Mesodermal cell (in vitro differentiated cells): Measurements from ENCODE around the gene NOC4L.

ENCODE experiments used
- H3K27ac ChIP-seq: 2 replicates; pipeline ENCODE4 v1.7.0; 2013; ENCODE audit warnings: mild to moderate bottlenecking, low read depth, low read length, moderate library complexity; ENCODE audit not compliant: severe bottlenecking
- H3K36me3 ChIP-seq: 2 replicates; pipeline ENCODE4 v1.7.1; 2013; ENCODE audit warnings: mild to moderate bottlenecking, low read length, moderate library complexity; ENCODE audit not compliant: control insufficient read depth, insufficient read depth
- H3K4me1 ChIP-seq: one replicate; pipeline ENCODE4 v1.7.1; 2013; ENCODE audit warnings: mild to moderate bottlenecking, low read length; ENCODE audit not compliant: insufficient read depth, control insufficient read depth, poor library complexity, severe bottlenecking
- H3K4me3 ChIP-seq: 2 replicates; pipeline ENCODE4 v1.7.0; 2013; ENCODE audit warnings: low read length, control low read depth, mild to moderate bottlenecking; ENCODE audit not compliant: insufficient read depth, poor library complexity, severe bottlenecking; ENCODE audit errors: extremely low read depth
- H3K9me3 ChIP-seq: 2 replicates; pipeline ENCODE4 v1.7.1; 2013; ENCODE audit warnings: mild to moderate bottlenecking, low read length, moderate library complexity; ENCODE audit not compliant: control insufficient read depth
- WGBS, 2 experiments: methylation state at CpG; one replicate each; pipeline ENCODE4 v1.1.5; 2013; ENCODE audit warnings: missing lambda C conversion rate in 2 of 2; ENCODE audit not compliant: insufficient coverage in 2 of 2; 5-methylcytosine and 5-hydroxymethylcytosine counted together

NOC4L gene

DNA sequence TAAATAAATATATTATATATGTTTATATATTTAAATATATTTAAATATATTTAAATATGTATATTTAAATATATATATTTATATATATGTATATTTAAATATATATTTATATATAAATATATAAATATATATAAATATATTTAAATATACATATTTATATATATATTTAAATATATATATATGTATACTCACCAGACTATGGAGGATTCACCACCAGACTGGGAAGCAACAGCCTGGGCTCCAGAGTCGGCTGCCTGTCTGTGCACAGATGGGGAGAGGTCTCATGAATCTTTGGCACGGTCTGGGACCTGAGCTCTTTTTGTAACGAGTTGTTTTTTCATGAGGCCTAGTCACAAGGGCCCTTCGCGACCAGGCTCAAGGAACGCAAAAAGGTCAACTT is 21.3 kb downstream of the NOC4L start:
- Histone ChIP-seq H3K36me3 (no peaks in the 10 kb centered on the region), H3K4me3 (no peak overlapping the region), H3K9me3 (peaks cover 4% of the 10 kb centered on the region), H3K4me1 (no peaks in the 10 kb centered on the region), H3K27ac (no peak overlapping the region)
- WGBS, 2 experiments: 95% methylated on average over 6 of the region's 6 CpGs

DNA sequence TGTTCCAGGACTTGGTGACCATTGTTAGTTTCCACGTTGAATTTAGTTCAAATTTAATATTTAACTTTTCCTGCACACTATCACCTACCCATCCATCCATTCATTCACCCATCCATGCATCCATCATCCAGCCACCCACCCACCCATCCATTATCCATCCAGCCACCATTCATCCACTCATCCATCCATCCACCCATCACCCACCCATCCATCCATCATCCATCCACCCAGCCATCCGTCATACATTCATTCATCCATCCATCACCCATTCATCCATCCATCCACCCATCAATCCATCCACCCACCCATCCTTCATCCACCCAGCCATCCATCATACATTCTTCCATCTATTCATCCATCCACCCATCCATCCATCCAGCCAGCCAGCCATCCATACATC is 21.8 kb downstream of the NOC4L start:
- 77 to 89% methylated on average over 2 of the region's 2 CpGs for WGBS, 2 experiments
- no peak overlapping the region for H3K27ac ChIP-seq
- no peak overlapping the region for H3K4me3 ChIP-seq
- H3K36me3 ChIP-seq: no peaks in the 10 kb centered on the region
- peaks cover 4% of the 10 kb centered on the region for H3K9me3 ChIP-seq
- no peaks in the 10 kb centered on the region for H3K4me1 ChIP-seq

DNA sequence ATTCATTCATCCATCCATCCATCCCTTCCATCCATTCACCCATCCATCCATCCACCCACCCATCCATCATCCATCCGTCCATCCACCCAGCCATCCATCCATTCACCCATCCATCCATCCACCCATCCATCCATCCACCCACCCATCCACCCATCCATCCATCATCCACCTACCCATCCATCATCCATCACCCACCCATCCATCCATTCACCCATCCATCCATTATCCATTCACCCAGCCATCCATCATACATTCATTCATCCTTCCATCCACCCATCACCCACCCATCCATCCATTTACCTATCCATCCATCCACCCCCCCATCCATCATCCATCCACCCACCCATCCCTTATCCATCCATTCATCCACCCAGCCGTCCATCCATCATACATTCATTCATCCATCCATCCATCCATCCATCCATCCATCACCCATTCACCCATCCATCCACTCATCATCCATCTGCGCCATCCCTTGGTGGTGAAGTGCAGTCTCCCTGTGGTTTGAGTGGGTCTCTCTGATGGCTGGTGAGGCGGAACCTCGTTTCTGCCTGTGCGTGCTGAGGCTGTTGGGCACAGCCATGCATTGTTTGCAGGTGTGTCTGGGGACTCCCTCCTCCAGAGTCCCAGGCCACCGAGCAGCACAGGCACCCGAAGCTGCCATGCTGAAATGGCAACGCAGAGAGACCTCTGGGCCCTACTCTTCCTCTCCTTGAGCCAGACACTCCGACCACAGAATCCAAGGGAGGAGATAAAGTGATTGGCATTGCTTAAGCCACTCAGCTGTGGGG is 22.7 kb downstream of the NOC4L start:
- Histone ChIP-seq H3K36me3 (no peaks in the 10 kb centered on the region), H3K9me3 (peaks cover 4% of the 10 kb centered on the region), H3K4me3 (no peak overlapping the region), H3K27ac (no peak overlapping the region), H3K4me1 (no peaks in the 10 kb centered on the region)
- 84 to 98% methylated on average over 8 to 9 of the region's 10 CpGs for WGBS, 2 experiments

DNA sequence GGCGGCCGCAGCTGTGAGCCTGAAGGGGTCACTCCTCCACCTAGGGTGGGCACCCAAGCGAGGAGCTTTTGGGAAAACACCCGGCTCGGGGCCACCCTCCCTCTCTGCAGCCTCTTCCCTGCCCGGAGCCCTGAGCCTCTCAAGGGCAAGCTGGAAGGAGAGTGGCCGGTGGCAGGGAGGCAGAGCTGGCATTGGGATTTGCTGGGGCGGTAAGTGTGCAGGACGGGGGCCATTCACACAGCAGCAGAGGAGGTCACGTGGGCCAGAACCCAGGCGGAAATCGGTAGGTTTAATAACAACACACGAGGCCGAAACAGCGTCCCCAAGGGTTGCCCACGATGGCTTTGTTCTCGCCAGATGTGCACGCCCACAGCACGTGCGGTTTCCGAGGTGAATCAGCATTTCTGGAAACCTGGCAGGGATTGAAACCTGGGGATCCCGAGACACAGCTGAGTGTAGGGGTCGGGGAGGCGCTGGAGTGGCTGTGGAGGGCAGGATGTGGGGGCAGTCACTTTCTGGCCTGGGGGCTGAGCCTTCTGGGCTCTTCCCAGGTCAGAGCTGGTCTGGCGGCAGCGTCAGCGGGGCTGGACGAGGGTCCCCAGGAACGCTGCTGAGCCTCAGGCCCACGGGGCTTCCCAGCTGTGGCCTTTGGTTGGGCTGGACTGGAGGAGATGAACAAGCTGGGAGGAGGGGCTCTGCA is 23.5 kb downstream of the NOC4L start:
- peaks cover 4% of the 10 kb centered on the region for H3K9me3 ChIP-seq
- H3K27ac ChIP-seq: no peak overlapping the region
- no peaks in the 10 kb centered on the region for H3K36me3 ChIP-seq
- no peaks in the 10 kb centered on the region for H3K4me1 ChIP-seq
- no peak overlapping the region for H3K4me3 ChIP-seq
- WGBS, 2 experiments: 82 to 84% methylated on average over 25 to 27 of the region's 30 CpGs

DNA sequence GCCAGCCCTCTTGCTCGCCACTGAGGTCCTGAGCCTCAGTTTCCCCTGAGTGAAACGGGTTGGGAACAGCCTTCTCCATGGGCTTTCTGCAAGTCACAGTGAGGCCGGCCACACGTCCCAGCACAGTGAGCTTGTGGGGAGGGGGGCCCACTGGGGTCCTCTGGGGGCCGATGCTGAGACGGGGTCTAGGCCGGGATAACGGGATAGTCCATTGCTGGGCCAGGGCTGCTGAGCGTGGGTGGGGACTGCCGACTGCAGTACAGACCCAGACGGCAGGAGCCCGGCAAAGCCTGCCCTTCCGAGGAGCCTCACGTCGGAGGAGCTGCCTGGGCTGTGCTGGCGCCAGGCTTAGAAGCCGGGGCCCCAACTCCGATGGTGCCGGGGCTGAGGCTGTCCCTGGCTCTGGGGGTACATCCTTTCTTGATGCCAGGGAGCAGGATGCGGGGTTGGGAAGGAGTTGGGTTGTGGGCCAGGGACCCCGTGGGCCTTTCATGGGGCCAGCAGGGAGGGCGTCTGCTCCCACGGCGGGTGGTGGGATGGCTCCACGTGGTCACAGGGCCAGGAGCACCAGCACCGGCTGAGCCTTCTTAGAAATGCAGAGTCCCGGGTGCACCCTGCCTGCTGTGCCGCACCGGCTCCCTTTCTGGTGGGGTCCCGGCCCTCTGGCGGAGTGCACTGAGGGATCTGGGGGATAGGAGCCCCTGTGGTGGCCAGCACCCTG is 24.2 kb downstream of the NOC4L start:
- 90 to 95% methylated on average over 27 to 28 of the region's 31 CpGs for WGBS, 2 experiments
- Histone ChIP-seq H3K36me3 (no peaks in the 10 kb centered on the region), H3K9me3 (peaks cover 4% of the 10 kb centered on the region), H3K27ac (no peak overlapping the region), H3K4me3 (no peak overlapping the region), H3K4me1 (no peaks in the 10 kb centered on the region)

DNA sequence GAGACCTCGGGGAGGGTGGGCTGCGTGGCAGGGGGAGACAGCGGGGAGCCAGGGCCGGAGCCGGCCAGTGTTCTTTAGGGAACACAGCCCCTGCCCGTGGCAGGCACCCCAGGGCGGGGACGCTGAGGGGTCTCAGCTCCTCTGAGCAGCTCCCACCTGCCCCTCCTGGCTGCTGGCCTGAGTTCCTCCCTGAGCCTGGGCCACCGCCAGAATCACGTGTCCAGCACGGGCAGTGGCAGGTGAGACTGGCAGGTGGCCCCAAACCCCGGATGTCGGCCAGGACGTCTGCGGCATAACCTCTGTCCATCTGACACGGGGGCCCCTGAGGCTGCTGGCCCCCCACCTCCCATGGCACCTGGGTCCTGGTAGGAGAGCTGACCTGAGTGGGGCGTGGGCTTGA is 25.1 kb downstream of the NOC4L start:
- no peaks in the 10 kb centered on the region for H3K36me3 ChIP-seq
- peaks cover 4% of the 10 kb centered on the region for H3K9me3 ChIP-seq
- H3K4me1 ChIP-seq: no peaks in the 10 kb centered on the region
- WGBS, 2 experiments: 91 to 93% methylated on average over 14 to 15 of the region's 17 CpGs
- no peak overlapping the region for H3K4me3 ChIP-seq
- no peak overlapping the region for H3K27ac ChIP-seq

DNA sequence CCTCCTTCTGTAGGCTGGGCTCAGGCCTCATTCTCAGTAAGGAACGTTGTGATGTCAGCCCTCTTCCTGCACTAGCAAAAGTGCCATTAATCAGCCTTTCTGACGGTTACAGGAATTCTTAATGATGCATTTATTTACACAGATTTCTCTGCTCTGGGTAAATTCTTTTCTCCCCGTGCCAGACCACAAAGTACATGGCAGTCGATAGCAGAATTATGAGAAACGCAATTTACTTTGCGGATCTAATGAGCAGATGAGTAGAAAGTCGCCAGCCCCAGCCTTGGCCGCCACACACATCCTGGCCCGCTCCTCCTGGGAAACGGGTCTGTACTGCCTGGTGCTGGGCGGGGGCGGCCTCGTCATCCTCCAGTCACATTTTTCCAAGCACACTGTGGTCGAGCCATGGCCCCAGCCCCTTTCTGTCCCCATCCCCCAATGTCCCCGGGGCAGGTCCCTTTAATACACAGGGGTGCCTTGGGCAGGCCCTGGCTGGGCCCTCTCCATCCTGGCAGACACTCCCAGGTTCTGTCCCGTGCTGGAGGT is 25.9 kb downstream of the NOC4L start:
- Histone ChIP-seq H3K36me3 (no peaks in the 10 kb centered on the region), H3K9me3 (peaks cover 4% of the 10 kb centered on the region), H3K4me3 (no peak overlapping the region), H3K27ac (no peak overlapping the region), H3K4me1 (no peaks in the 10 kb centered on the region)
- 73 to 84% methylated on average over 14 to 15 of the region's 16 CpGs for WGBS, 2 experiments

DNA sequence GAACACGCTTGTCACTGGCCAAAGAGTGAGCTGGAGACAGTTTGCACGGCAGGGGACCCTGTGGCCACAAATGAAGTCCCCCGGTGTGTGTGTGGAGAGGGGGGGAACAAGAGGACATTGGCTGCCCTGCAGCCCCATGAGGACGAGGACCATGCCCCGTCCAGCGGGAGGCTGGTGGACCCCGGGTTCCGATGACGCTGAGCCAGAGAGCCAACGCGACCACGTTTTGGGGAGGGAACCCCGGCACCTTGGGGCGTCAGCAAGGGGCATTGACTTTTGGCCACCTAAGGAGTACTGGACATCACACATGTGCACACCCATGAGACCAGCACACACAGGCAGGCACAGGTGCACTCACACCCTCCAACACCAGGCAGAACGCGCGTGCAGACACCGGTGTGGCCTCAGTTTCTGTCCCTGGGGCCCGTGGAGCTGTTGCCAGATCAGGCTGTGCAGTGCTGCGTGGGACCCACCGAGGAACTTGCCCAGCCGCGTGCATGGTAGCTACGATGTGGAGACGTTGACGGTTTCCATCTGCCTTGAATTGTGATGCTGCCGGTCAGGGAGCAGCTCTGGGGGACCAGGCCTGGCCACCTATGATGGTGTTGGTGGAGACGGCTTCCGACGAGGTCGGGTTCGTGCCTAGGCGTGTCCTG is 26.5 kb downstream of the NOC4L start:
- no peak overlapping the region for H3K27ac ChIP-seq
- WGBS, 2 experiments: 92% methylated on average over 23 to 32 of the region's 33 CpGs
- no peaks in the 10 kb centered on the region for H3K4me1 ChIP-seq
- no peaks in the 10 kb centered on the region for H3K36me3 ChIP-seq
- peaks cover 4% of the 10 kb centered on the region for H3K9me3 ChIP-seq
- H3K4me3 ChIP-seq: no peak overlapping the region

DNA sequence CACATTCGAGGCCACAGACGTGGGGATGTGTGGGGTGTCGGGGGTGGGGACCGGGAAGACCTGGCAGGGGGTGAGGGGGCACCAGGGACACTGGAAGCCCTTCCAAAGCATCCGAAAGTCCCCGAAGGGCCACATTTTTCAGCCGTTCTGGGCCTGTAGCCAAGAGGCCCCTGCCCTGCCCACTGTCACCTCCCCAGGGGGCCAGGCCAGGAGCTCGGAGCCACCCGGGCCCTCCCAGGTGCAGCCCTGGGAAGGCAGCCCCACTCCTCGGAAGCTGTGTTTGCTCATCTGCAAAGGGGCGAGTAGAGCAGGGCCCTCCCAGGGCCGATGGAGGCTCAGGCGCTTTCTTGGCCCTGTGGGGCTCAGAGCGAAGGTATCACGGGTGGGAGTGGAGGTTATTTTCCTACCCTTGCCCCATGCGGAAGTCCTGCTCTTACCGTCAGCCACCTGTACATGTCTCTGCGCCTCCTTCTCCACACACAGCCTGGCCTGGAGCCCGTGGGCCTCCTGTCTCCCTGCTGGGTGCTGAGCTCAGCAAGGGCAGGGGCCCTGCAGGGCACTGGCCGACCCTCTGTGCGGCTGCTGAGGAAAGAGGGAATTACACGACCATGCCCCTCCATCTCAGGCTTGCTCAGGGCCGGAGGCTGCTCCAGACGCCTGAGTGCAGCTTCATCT is 27.2 kb downstream of the NOC4L start:
- H3K4me1 ChIP-seq: no peaks in the 10 kb centered on the region
- no peaks in the 10 kb centered on the region for H3K36me3 ChIP-seq
- WGBS, 2 experiments: 85 to 87% methylated on average over 18 to 20 of the region's 24 CpGs
- no peak overlapping the region for H3K27ac ChIP-seq
- no peak overlapping the region for H3K4me3 ChIP-seq
- no peaks in the 10 kb centered on the region for H3K9me3 ChIP-seq

DNA sequence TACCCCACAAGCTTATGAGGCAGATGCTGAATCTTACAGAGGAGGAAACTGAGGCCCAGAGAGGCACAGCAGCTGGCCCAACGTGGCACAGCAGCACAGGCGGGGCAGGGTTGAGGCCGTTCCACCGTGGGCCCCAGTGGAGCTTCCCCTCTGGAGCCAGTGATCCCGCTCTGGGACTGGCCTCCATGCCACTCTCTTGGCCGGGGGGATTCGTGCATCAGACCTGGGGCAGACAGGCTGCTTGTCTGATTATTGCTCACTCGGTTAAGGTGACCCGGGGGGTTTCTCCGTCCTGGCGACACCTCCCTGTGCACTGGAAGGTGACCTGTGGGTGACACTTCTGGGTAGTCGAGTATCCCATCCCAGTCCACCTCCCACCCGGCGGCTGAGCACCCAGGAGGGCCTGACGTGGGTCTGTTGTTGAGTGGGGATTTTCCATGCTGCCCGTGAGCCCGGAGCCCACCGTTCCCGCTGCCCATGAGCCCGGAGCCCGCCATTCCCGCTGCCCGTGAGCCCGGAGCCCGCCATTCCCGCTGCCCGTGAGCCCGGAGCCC is 27.8 kb downstream of the NOC4L start:
- WGBS, 2 experiments: 80 to 93% methylated on average over 11 to 12 of the region's 28 CpGs
- no peaks in the 10 kb centered on the region for H3K36me3 ChIP-seq
- H3K4me3 ChIP-seq: no peak overlapping the region
- H3K9me3 ChIP-seq: no peaks in the 10 kb centered on the region
- no peak overlapping the region for H3K27ac ChIP-seq
- H3K4me1 ChIP-seq: no peaks in the 10 kb centered on the region
